Inflammatory macrophage (primary cell): ENCODE data around the gene ZNF665.
A peak's percentile ranks its signal among the peaks of the same experiment; 100 is the strongest.
"Not testable (repeated sequence)": the region's sequence is repeated elsewhere in the genome, so short reads cannot be mapped to it uniquely, and the experiment has no call there.

Source experiments
- DNase-seq, 2 donors: peaks; one replicate each; pipeline ENCODE4 v3.0.0-alpha.2; 2020 to 2022
- total RNA-seq, 18 experiments: gene quantifications; one replicate each; lab custom pipeline; 2026; ENCODE audit warnings: mixed read lengths in 6 of 18, inconsistent platforms in 2 of 18; lab: John Stamatoyannopoulos, UW

ZNF665 gene
- total RNA-seq = 0.12 to 3.9 (median 1.4) reads per million in 18 experiments

DNA sequence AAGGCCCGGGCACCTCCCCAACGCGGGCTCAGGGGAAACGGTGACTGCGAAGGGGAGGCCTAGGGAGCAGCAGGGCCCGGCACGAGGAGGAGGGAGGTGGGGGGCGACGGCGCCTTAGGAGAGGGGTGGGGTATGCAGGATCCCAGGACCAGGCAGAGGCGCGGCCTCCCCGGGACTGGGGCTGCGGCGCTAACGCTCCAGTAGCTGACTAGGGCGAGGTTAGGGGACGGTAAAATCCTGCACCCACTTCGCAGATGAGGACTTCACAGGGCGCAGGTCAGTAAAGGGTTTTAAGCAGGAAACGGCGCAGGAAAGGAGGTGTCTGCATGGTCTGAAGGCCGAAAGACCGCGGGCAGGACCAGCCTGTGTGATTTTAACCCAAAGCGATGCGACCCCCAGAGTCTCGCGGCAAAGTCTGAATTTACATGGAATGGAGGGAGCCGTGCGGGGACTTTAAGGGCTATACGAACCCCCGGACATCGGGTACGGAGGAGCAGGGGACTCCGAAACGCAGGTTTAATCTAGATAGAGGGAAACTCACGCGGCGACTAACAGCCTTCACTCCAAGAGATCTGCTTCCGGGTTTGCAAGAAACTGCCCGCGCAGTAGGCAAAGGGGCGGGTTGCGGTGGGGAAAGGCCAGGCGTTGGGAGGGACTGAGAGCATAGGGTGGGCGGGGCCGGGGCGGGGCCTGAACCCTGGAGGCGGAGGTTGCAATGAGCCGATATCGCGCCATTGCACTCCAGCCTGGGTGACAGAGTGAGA, at the start of gene ZNF665:
Gene ZNF665 (minus strand): TSS at position 588 of the 764 bp plus-strand sequence. CDS start 10,460 bp downstream, outside the sequence.
- peak; percentile 87 to 93 for DNase-seq

DNA sequence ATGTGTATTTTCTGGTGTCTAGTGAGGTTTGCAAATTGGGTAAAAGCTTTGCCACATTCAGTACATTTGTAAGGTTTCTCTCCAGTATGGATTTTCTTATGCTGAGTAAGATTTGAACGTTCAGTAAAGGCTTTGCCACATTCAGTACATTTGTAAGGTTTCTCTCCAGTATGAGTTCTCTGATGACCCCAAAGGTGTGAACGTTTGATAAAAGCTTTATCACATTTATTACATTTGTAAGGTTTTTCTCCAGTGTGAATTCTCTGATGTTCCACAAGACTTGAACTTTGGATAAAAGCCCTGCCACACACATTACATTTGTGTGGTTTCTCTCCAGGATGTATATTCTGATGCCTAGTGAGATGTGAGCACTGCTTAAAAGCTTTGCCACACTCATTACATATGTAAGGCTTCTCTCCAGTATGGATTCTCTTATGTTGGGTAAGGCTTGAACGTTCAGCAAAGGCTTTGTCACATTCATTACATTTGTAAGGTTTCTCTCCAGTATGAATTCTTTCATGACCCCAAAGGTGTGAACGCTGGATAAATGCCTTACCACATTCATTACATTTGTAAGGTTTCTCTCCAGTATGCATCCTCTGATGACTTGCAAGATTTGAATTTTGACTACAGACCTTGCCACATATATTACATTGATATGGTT, 44.1 kb upstream of the ZNF665 start:
- DNase-seq = no peak

DNA sequence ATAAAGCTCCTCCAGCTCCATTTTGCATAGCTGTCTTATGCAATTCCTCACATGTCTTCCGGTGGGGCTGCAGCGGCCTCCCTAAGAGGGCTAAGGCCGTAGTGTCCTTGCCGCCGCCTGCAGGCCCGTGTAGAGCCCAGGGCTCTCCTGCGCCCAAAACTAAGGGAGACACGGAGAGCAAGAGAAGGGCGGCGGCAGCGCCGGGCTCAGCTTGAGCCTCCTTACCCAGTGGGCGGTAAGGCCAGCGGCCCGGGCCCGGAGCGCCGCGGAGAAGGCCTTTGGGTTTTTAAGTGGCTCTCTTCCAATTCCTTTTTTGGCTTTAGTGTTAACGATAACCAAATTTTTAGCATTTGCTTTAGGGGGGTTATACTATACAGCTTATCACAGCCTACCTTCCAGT, 31.4 kb upstream of the ZNF665 start:
- DNase-seq = no peak

DNA sequence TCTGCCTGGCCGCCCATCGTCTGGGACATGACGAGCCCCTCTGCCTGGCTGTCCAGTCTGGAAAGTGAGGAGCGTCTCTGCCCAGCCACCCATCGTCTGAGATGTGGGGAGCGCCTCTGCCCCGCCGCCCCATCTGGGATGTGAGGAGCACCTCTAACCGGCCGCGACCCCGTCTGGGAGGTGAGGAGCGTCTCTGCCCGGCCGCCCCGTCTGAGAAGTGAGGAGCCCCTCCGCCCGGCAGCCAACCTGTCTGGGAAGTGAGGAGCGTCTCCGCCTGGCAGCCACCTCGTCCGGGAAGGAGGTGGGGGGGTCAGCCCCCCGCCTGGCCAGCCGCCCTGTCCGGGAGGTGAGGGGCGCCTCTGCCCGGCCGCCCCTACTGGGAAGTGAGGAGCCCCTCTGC, 29.6 kb upstream of the ZNF665 start:
- DNase-seq = not testable (repeated sequence)

DNA sequence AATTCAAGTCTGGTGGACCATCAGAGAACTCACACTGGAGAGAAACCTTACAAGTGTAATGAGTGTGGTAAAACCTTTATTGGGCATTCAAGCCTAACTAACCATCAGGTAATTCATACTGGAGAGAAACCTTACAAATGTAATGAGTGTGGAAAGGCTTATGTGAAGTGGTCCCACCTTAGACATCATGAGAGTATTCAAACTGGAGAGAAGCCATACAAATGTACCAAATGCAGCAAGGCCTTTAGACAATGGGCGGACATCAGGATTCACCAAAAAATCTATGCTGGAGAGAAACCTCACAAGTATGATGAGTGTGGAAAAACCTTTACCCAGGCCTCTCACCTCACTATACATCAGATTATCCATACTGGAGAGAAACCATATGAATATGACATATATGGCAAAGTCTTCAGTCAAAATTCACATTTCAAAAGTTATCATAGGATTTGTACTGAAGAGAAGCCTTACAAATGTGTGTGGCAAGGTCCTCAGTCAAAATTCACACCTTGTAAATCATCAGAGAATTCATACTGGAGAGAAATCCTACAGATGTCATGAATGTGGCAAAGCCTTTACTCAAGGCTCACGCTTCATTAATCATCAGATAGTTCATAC, 19.7 kb upstream of the ZNF665 start:
- DNase-seq = no peak

DNA sequence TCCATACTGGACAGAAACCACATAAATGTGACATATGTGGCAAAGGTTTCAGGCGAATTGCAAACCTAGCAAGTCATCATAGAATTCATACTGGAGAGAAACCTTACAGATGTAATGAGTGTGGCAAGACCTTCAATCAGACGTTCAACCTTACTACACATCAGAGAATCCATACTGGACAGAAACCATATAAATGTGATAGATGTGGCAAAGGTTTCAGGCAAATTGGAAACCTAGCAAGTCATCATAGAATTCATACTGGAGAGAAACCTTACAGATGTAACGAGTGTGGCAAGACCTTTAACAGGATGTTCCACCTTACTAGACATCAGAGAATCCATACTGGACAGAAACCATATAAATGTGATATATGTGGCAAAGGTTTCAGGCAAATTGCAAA, 18.4 kb upstream of the ZNF665 start:
- not testable (repeated sequence) for DNase-seq

DNA sequence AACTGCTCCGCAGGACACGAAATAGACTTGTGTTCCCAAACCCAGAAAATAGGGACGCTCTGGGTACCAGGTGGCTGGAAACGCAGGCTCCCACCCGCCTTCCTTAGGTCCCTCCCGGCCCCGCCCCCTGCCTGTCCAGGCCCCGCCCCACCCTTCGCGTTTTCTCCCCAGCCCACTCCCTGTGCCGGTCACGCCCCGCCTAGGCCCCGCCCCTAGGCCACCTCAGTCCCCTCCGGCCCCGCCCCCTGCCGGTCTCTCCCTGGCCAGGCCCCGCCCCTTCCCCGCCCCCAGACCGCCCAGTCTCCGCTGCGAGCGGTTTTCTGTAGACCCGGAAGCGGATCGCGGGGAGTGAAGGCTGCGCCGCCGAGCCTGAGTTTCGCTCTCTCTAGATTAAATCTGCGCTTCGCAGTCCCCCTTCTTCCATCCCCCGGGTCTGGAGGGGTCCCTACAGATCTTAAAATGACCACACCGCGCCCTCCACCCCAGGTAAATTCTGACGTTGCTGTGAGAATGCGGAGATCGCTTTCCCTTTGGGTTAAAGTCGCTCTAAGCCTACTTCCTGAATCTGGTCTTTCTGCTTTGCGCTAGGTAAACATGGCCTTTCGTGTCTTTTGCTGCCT, 3.7 kb upstream of the ZNF665 start:
- peak; percentile 92 to 96 for DNase-seq

DNA sequence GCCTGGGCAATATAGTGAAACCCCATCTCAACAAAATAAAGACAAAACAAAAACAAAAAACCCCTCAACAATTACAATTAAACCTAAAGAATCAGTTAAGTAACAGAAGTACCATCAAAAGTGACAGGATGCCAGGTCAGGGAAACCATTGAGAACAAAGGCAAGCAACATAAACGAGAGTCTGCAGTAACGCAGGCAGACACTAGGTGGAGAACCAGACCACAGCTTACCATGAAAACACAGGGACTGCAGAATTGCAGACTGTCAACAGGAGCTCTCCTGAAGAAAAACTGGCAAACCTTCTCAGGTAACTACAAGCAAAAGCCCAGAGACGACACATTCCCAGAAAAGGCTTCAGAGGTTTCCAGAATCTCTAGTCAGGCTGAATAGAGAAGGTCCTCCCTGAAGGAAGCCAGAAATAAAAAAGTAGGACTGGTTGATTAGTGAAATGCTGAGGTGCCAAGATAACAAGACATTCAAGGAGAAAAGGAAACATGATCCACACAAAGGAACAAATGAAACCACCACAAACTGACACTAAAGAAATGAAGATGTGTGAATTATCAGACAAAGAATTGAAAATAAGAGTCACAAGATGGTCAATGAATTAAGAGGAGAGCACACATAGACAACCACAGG, 2.2 kb upstream of the ZNF665 start:
- peak; percentile 83 to 84 for DNase-seq

DNA sequence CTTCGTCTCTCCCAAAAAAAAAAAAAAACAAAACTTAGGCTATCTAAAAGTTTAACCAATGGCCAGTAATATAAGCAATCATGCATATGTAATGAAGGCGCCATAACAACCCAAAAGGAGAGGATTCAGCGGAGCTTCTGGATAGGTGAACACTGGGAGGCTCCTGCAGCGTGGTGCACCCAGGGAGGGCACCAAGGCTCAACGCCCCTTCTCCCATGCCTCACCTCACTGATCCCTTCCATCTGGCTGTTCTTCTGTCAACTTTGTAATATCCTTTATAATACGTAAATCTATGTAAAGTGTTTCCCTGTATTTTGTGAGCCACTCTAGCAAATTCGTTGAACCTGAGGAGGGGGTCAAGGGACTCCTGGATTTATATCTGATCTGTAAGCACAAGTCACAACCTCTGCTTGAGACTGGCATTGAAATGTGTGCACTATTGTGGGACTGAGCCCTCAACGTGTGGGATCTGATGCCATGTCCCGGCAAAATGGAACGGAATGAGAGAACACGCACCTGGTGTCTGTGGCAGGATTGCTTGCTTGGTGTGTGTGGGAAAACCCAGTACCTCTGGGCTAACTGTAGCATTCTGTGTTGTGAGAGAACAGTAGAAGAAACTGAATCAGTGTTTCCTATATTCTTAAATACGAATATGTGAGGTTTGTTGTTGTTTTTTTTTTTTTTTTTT, 521 bp upstream of the ZNF665 start:
- no peak for DNase-seq

DNA sequence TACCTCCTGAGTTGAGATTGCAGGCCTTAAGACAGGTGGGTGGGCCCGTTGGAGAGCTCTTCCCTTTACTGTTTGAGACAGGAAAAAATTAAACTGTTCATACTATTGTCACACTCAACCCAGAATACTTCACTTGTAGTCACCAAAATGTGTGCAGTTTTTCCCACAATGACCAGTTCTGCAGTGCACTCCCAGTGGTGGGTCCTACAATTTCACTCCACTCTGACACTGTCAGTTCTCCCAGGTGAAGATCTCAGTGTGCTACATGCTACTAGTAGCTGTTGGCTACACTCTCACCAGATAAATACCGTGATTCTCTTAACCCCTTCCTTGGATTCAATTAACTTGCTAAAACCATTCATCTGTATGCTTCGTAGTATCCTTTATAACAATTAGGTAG, 2.9 kb downstream of the ZNF665 start:
- no peak for DNase-seq

DNA sequence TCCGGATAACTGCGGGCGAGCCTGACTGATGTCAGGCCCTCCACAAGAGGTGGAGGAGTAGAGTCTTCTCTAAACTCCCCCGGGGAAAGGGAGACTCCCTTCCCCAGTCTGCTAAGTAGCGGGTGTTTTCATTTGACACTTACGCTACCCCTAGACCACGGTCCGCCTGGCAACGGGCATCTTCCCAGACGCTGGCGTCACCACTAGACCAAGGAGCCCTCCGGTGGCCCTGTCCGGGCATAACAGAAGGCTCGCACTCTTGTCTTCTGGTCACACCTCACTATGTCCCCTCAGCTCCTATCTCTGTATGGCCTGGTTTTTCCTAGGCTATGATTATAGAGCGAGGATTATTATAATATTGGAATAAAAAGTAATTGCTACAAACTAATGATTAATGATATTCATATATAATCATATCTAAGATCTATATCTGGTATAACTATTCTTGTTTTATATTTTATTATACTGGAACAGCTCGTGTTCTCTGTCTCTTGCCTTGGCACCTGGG, 3.4 kb downstream of the ZNF665 start:
- DNase-seq = not testable (repeated sequence)

DNA sequence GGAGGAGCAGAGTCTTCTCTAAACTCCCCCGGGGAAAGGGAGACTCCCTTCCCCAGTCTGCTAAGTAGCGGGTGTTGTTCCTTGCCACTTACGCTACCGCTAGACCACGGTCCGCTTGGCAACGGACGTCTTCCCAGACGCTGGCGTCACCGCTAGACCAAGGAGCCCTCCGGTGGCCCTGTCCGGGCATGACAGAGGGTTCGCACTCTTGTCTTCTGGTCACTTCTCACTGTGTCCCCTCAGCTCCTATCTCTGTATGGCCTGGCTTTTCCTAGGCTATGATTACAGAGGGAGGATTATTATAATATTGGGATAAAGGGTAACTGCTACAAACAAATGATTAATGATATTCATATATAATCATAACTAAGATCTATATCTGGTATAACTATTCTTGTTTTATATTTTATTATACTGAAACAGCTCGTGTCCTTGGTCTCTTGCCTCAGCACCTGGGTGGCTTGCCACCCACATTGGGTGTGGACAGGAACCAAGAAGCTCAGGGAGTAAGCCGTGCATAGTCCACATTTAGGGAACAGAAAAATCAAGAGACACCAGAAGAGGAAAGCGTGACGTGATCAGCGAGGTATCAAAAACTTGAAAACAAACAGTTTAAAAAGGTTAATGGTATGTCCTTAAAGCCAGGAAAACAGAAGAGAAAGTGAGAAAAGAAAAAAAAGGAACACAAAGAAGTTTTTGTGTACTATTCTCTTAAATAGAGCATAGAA, 7.8 kb downstream of the ZNF665 start:
- DNase-seq = not testable (repeated sequence)

DNA sequence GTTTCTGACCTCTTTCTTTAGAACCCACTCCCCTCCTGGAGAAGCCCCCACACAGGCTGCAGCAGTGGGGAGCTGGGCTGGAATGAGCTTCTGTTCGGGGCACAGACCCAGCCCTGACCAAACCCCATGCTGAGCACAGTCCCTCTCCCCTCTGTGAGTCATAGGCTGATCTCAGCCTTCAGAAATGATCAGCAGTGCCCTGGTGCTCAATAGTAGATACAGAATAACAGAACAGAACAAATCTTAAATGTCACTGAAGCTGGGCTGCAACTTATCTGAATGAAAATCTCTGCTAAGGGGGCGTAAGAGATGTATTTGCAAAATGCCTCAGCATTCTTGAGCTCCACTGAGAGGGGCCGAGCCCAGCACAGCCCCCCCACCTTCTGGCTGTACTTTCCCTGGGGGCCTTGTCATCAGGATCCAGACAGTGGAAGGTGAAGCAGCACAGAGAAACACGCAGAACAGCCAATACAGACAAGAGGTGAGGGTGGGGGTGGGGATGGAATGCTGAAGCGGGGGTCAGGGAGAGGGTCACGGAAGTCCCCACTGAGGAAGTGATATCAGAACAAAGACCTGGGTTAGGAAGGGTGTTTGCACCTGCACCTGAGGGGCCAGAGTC, 9.9 kb downstream of the ZNF665 start:
- DNase-seq = no peak

DNA sequence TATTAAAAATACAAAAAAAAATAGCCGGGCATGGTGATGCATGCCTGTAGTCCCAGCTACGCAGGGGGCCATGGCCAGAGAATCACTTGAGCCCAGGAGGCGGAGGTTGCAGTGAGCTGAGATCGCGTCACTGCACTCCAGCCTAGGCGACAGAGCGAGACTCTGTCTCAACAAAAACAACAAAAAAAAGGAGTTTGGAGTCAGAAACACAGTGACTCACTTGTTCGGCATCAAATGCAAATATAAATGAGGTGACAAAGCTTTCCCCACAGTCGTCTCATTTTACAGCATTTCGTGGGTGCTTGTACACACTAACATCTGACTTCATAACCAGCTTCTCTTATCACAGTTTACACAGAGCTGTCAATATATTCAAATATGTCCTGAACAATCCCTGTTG, 11.0 kb downstream of the ZNF665 start:
- DNase-seq = no peak

DNA sequence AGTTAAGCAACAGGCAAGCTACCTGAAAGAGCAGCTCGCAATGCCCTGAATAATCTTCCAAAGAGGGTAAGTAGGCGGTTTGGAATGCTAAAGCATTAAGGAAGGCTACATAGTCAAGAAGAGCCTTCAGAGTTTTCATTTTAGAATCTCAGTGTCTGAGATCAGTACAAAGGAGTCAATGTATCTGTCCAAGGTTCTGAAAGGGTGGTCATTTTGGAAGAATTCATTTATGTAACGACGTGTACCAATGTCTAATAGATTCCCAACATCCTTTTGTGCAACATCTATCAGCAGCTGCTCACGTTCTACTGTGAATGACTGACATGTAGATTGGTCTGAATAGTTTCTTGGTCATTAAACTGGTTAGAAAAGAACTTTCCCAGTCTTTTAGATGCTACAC, 15.2 kb downstream of the ZNF665 start:
- DNase-seq = no peak

DNA sequence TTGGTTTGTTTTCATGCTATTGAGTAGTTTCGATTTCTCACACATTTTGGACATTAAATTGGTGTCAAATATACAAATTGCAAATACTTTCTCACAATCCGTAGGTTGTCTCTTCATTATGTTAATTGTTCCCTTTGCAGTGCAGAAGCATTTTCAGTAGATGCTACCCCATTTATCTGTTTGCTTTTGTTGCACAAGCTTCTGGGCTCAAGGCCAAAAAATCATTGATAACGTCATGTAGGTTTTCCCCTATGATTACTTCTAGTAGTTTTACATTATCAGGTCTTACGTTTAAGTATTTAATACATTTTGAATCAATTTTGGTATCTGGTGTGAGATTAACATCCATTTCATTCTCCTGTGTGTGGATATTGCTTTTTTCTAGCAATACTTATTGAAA, 20.3 kb downstream of the ZNF665 start:
- no peak for DNase-seq

DNA sequence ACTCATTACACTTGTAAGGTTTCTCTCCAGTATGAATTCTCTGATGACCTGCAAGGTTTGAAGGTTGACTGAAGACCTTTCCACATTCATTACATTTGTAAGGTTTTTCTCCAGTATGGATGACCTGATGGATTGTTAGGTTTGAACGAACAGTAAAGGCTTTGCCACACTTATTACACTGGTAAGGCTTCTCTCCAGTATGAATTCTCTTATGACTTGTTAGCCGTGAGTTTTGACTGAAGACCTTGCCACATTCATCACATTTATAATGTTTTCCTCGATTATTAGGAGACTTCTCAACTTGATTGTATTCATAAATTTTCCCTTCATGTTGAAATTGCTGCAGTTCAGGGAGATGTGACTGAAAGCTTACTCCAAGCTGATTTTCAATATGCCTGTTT, 27.5 kb downstream of the ZNF665 start:
- no peak for DNase-seq

DNA sequence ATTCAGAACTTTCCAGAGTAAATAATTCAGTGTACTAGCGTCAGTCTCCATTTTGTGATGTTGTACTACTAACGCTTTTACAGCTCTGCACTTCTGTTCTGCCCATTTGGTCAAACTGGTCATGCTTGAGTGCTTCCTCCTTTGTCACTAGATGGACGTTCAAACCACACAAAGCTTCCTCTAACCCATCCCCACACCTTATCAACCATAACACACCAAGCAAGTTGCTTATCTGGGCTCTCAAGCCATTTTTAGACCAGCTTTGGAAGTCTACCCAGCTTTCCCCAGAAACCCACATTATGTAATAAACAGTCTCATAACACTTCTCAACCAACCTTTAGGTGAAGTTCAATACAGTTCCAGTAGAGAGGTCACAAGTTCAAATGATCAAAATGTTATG, 32.0 kb downstream of the ZNF665 start:
- DNase-seq = no peak

DNA sequence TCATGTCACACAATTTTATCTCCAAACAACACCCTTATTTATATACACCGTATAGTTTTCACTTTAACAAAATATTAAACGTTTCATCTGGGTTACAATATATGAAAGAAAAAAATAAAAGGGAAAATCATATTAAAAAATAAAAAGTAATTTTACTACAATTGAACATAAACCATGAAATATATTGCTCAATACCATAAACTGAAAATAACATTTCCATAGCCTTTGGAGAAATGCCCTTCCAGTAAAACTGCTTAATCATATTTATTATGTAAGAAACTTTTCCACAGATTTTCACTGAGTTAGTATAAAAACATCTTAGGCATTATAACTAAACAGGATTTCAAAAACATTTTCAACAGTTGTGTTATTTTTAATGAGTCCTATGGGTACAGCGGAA, 32.8 kb downstream of the ZNF665 start:
- no peak for DNase-seq

DNA sequence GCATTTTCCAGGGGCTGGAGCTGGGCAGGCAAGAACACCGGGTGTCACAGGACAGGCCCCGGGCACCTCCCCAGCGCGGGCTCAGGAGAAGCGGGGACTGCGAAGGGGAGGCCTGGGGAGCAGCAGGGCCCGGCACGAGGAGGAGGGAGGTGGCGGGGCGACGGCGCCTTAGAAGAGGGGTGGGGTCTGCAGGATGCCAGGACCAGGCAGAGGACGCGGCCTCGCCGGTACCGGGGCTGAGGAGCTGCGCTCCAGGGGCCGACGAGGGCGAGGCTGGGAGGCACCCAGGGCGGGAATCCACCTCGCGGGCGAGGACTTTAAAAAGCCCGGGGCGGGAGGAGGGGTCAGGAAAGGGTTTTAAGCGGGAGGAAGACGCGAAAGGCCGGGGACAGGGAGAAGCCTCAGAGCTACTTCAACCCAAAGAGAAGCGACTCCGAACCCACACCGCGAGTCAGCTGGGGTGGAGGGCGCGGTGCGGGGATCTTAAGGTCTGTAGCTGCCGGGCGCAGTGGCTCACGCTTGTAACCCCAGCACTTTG, 35.0 kb downstream of the ZNF665 start:
- DNase-seq = peak in 1 of 2 donors; percentile 41
